OCI-LY7 (cell line): ENCODE results near the gene GPSM1. TPM values are rescaled to one million over a fixed set of nuclear protein-coding genes. Genes with fewer than 3 reads are reported as not detected.
"Not testable (repeated sequence)": the region's sequence is repeated elsewhere in the genome, so short reads cannot be mapped to it uniquely, and the experiment has no call there.

Source experiments
- BruUV-seq: library from RNA; stranded (reverse); fragments of 400-500 nt; replicated peaks from 2 replicates; lab custom pipeline; 2021; lab: Mats Ljungman, UMichigan
- CTCF ChIA-PET: fragments of 300-600 bp; sonication (Branson Sonifier 250); formaldehyde crosslinking; loops from one replicate; lab custom pipeline; 2022; ENCODE audit warnings: antibody characterized with exemption; ENCODE audit not compliant: unreplicated experiment; lab: Charles Lee
- POLR2A ChIA-PET: fragments of 300-600 bp; sonication (Branson Sonifier 250); formaldehyde crosslinking; loops from one replicate; lab custom pipeline; 2022; ENCODE audit warnings: antibody characterized with exemption; lab: Charles Lee
- DNase-seq: peaks from one replicate; pipeline ENCODE4 v3.0.0-alpha.2; 2015; ENCODE audit warnings: low spot score
- H2AFZ ChIP-seq: fragments of 200-600 bp; sonication (generic), shearing (Covaris generic); 2 replicates; pipeline ENCODE4 v1.6.1; 2014; ENCODE audit warnings: mild to moderate bottlenecking, antibody characterized with exemption, low read length, moderate library complexity
- H3K27ac ChIP-seq: fragments of 200-600 bp; sonication (generic); 2 replicates; pipeline ENCODE4 v1.5.1; 2014; ENCODE audit warnings: mixed run types, low read depth, mild to moderate bottlenecking, moderate library complexity, low read length, inconsistent platforms; ENCODE audit not compliant: poor library complexity, severe bottlenecking
- H3K36me3 ChIP-seq: fragments of 200-600 bp; sonication (generic); 2 replicates; pipeline ENCODE4 v1.6.1; 2014; ENCODE audit warnings: mild to moderate bottlenecking, antibody characterized with exemption, low read length, moderate library complexity, mixed read lengths; ENCODE audit not compliant: insufficient read depth
- H3K4me1 ChIP-seq: fragments of 200-600 bp; sonication (generic); 2 replicates; pipeline ENCODE4 v1.5.1; 2014; ENCODE audit warnings: mild to moderate bottlenecking, low read length; ENCODE audit not compliant: insufficient read depth, poor library complexity, severe bottlenecking
- H3K4me2 ChIP-seq: fragments of 200-600 bp; sonication (generic); 2 replicates; pipeline ENCODE4 v1.6.1; 2014; ENCODE audit warnings: mild to moderate bottlenecking, low read length
- H3K4me3 ChIP-seq: fragments of 200-600 bp; sonication (generic); 2 replicates; pipeline ENCODE4 v1.5.1; 2014; ENCODE audit warnings: mild to moderate bottlenecking, low read depth, low read length; ENCODE audit not compliant: poor library complexity, severe bottlenecking
- H3K79me2 ChIP-seq: fragments of 200-600 bp; sonication (generic); 2 replicates; pipeline ENCODE4 v1.6.1; 2016; ENCODE audit warnings: low read depth, mild to moderate bottlenecking, low read length, moderate library complexity, mixed read lengths; ENCODE audit not compliant: insufficient read depth
- H3K9me2 ChIP-seq: fragments of 200-600 bp; sonication (generic); 2 replicates; pipeline ENCODE4 v1.6.1; 2016; ENCODE audit warnings: mild to moderate bottlenecking, low read length, mixed read lengths; ENCODE audit not compliant: insufficient read depth
- H3K9me3 ChIP-seq: fragments of 200-600 bp; sonication (generic); 2 replicates; pipeline ENCODE4 v1.6.1; 2014; ENCODE audit warnings: mild to moderate bottlenecking, mixed run types, low read length, mixed read lengths
- H4K20me1 ChIP-seq: fragments of 200-600 bp; sonication (generic); 2 replicates; pipeline ENCODE4 v1.6.1; 2014; ENCODE audit warnings: mild to moderate bottlenecking, antibody characterized with exemption, low read length, moderate library complexity, mixed read lengths; ENCODE audit not compliant: insufficient read depth
- EZH2phosphoT487 ChIP-seq: fragments of 200-600 bp; sonication (generic); IDR thresholded peaks from 2 replicates; pipeline ENCODE4 v1.6.1; 2018; ENCODE audit warnings: low read depth, borderline replicate concordance, mild to moderate bottlenecking, mixed run types, antibody characterized with exemption, low read length, moderate library complexity, mixed read lengths
- intact Hi-C: fragments of 100-400 bp; cut with micrococcal nuclease; formaldehyde crosslinking; loops from one replicate; pipeline ENCODE4 v1.10.0; 2022; ENCODE audit not compliant: unreplicated experiment
- total RNA-seq, 2 experiments: library from RNA; depleted of rRNA in 1 of 2; stranded (reverse); fragments of >200 nt in 1 of 2; shearing (Covaris generic) in 1 of 2; gene quantifications; 2 replicates each; pipeline ENCODE4 v1.2.3, GENCODE V29; 2014 to 2022
- TF ChIP-seq, protein P1 (sequence below): fragments of 200-600 bp; sonication (generic); conservative IDR thresholded peaks from 2 replicates; pipeline ENCODE4 v1.5.1; 2014; ENCODE audit warnings: mild to moderate bottlenecking, antibody characterized with exemption, low read length, moderate library complexity, mixed read lengths

Gene GPSM1
- total RNA-seq, 2 experiments from 2014 or later = not detected

DNA sequence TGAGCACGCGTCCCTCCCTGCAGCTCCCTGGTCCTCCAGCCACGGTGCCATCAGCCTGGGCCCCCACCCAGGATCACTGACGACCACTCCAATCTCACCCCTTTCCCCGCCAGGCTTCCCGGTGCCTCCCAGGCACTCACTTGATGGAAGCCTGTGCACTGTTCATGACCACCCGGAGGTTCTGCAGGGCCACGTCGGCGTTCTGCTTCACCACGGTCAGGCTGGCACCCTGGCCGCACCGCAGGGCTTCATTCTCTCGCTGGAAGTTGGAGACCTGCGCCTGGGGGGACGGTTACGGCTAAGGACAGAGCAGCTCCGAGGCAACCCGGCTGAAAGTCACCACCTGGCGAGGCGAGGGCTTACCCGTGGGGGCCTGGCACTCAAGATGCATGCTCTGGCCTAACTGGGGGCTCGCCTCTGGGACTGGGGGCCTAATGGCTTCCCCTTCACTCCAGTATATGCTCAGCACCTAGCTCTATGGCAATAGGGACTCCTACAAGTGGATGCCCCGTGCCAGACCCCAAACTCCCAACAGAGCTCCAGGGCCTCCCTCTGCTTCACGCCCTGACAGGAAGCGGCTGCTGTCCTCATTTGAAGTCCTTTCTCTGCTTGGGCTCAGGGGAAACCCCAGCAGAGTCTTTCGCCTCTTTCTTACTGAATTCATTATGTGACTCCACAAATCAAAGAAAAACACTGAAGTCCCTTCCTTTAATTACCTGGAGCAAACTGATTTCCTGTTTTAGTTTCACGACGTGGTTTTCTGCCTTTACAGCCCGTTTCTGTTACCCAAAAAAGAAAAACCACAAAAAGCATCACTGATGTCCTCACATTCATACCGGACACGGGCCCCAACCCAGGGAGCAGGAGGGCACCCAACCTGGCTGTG lies 76.8 kb downstream of the GPSM1 start:
- peak overlapping the region; percentile 18 for H3K27ac ChIP-seq

DNA sequence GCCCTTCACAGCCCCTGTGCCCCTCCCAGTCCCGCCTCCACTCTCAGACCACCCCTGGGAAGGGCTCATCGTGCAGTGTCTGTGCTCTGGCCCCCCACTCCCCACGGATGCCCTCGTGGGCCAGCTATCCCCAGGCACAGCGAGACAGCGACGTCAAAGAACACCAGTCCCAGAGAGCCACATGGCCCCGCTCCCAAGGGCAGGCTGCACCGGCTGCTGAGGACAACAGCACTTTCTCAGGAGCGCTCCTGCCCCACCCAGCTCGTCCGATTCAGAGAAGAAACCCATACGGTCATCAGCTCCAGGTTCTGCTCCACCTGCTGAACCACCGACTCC lies 77.4 kb downstream of the GPSM1 start:
- Histone ChIP-seq H3K9me3 (no peaks in the 10 kb centered on the region), H4K20me1 (no peaks in the 10 kb centered on the region), H3K36me3 (peaks cover 74% of the 10 kb centered on the region), H3K27ac (peak overlapping the region; percentile 18), H3K9me2 (no peaks in the 10 kb centered on the region), H3K79me2 (peaks cover 23% of the 10 kb centered on the region; the same call in 1 of the 2 replicates), H3K4me2 (no peak overlapping the region), H3K4me3 (no peak overlapping the region), H3K4me1 (peaks cover 33% of the 10 kb centered on the region), H2AFZ (no peak overlapping the region)
- TF ChIP-seq, protein P1, sequence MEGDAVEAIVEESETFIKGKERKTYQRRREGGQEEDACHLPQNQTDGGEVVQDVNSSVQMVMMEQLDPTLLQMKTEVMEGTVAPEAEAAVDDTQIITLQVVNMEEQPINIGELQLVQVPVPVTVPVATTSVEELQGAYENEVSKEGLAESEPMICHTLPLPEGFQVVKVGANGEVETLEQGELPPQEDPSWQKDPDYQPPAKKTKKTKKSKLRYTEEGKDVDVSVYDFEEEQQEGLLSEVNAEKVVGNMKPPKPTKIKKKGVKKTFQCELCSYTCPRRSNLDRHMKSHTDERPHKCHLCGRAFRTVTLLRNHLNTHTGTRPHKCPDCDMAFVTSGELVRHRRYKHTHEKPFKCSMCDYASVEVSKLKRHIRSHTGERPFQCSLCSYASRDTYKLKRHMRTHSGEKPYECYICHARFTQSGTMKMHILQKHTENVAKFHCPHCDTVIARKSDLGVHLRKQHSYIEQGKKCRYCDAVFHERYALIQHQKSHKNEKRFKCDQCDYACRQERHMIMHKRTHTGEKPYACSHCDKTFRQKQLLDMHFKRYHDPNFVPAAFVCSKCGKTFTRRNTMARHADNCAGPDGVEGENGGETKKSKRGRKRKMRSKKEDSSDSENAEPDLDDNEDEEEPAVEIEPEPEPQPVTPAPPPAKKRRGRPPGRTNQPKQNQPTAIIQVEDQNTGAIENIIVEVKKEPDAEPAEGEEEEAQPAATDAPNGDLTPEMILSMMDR = no peak
- TF ChIP-seq EZH2phosphoT487 = no peak
- ChIA-PET CTCF (no interaction called here), POLR2A (no interaction called here)
- no peak for DNase-seq
- intact Hi-C loops = no loop called here
- BruUV-seq = no TSS peak

More for the DNA sequence above, 76.8 kb downstream of the GPSM1 start:
- ChIA-PET POLR2A (no interaction called here), CTCF (no interaction called here)
- intact Hi-C loops = no loop called here
- Histone ChIP-seq H3K36me3 (peaks cover 74% of the 10 kb centered on the region), H3K9me2 (no peaks in the 10 kb centered on the region), H3K9me3 (no peaks in the 10 kb centered on the region), H3K4me1 (peaks cover 28% of the 10 kb centered on the region), H2AFZ (no peak overlapping the region), H3K79me2 (peaks cover 23% of the 10 kb centered on the region), H3K4me3 (no peak overlapping the region), H4K20me1 (peaks cover 4% of the 10 kb centered on the region; the same call in 1 of the 2 replicates), H3K4me2 (no peak overlapping the region)
- TF ChIP-seq, protein P1 = no peak
- no peak for DNase-seq
- no TSS peak for BruUV-seq

DNA sequence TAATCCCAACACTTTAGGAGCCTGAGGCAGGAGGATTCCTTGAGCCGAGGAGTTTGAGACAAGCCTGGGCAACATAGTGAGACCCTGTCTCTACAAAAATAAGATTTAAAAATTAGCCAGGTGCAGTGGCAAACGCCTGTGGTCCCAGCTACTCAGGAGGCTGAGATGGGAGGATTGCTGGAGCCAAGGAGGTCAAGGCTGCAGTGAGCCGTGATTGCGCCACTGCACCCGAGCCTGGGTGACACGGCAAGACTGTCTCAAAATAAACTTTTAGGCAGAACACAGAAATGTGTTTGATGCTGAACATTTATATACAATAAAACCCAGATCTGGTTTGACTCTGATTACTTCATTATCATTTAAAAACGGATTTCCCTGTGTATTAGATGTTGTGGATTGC lies 78.1 kb downstream of the GPSM1 start:
- DNase-seq = no peak
- BruUV-seq = no TSS peak
- intact Hi-C loops = no loop called here
- H3K4me3 ChIP-seq = no peak overlapping the region
- H3K27ac ChIP-seq = no peak overlapping the region
- POLR2A ChIA-PET = no interaction called here
- no peaks in the 10 kb centered on the region for H3K9me3 ChIP-seq
- H2AFZ ChIP-seq = no peak overlapping the region
- peaks cover 31% of the 10 kb centered on the region for H3K4me1 ChIP-seq
- TF ChIP-seq EZH2phosphoT487 = no peak
- TF ChIP-seq, protein P1 = no peak
- no peaks in the 10 kb centered on the region for H3K9me2 ChIP-seq
- peaks cover 74% of the 10 kb centered on the region for H3K36me3 ChIP-seq
- H3K4me2 ChIP-seq = no peak overlapping the region
- H4K20me1 ChIP-seq = no peaks in the 10 kb centered on the region
- peaks cover 25% of the 10 kb centered on the region; the same call in 1 of the 2 replicates for H3K79me2 ChIP-seq
- CTCF ChIA-PET = no interaction called here

DNA sequence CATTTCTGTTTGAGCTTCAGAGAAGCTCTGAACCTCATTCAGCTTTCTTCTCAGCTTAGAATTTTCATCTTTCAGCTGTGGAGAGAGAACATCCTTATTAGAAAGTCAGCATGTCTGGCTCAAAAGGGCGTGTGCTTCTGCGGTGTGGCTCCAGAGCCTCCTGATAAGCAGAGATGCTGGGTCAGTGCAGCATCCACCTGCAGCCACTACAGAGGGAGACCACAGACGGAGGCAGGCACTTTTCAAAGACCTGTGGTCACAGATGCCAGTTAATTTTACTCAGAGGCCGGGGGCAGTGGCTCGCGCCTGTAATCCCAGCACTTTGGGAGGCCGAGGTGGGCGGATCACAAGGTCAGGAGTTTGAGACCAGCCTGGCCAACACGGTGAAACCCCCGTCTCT lies 78.6 kb downstream of the GPSM1 start:
- DNase-seq, BruUV-seq, H3K9me3 ChIP-seq, CTCF ChIA-PET, H3K9me2 ChIP-seq, POLR2A ChIA-PET, H3K4me2 ChIP-seq, intact Hi-C loops, H4K20me1 ChIP-seq, H3K27ac ChIP-seq, H2AFZ ChIP-seq, H3K4me3 ChIP-seq: not testable (repeated sequence)
- Histone ChIP-seq H3K4me1 (peaks cover 31% of the 10 kb centered on the region), H3K36me3 (peaks cover 74% of the 10 kb centered on the region), H3K79me2 (peaks cover 30% of the 10 kb centered on the region)
